Esophagus muscularis mucosa (tissue), 3 donors: Measurements from ENCODE around the gene ASPDH.

ENCODE experiments used
- POLR2A ChIP-seq: fragments of 450-650 bp; IDR thresholded peaks from one replicate; pipeline ENCODE4 v1.6.1; 2017; ENCODE audit warnings: antibody characterized with exemption, moderate library complexity, mild to moderate bottlenecking, low read depth
- TF ChIP-seq, protein P1 (sequence below), 3 experiments: fragments of 200-600 bp in 2 of 3; fragments of 450-650 bp in 1 of 3; sonication (generic) in 2 of 3; IDR thresholded peaks; one replicate each; pipeline ENCODE4 v1.5.1; 2017 to 2019; ENCODE audit warnings: antibody characterized with exemption in 3 of 3, mild to moderate bottlenecking in 2 of 3, moderate library complexity in 1 of 3

DNA sequence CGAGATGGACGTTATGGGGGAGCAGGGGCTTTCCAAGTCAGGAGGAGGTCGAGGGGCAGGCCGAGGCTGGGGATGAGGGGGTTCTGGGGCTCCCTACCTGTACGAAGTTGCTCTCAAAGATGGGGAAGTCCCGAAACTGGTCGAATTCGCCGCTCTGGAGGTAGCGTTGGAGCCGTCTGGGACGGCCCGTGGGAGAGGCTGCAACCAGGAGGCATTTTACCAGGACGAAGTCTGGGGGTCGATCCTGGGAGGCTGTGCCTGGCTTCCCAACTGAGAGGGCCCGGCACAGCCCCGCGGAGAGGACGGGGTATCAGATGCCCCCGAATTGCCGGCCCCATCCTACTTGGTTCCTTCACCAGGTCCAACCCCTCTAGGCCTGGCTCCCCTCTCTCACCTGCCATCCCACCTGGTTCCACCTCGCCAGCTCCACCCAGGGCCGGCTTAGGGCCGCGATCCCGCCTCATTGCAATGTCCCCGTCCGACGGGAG lies 37.9 kb downstream of the ASPDH start:
- no peak for TF ChIP-seq POLR2A
- TF ChIP-seq, protein P1, sequence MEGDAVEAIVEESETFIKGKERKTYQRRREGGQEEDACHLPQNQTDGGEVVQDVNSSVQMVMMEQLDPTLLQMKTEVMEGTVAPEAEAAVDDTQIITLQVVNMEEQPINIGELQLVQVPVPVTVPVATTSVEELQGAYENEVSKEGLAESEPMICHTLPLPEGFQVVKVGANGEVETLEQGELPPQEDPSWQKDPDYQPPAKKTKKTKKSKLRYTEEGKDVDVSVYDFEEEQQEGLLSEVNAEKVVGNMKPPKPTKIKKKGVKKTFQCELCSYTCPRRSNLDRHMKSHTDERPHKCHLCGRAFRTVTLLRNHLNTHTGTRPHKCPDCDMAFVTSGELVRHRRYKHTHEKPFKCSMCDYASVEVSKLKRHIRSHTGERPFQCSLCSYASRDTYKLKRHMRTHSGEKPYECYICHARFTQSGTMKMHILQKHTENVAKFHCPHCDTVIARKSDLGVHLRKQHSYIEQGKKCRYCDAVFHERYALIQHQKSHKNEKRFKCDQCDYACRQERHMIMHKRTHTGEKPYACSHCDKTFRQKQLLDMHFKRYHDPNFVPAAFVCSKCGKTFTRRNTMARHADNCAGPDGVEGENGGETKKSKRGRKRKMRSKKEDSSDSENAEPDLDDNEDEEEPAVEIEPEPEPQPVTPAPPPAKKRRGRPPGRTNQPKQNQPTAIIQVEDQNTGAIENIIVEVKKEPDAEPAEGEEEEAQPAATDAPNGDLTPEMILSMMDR (IDR thresholded peaks at IDR 0.05) = no peak
